HepG2 (cell line): ENCODE results near the gene PREX1. TPM values are rescaled to one million over a fixed set of nuclear protein-coding genes. Genes with fewer than 3 reads are reported as not detected.

Source experiments
- ATAC-seq: fragments of 200-7000 bp; cut with Tn5 transposase; 3 replicates; pipeline ENCODE4 v1.9.1; 2020; ENCODE audit warnings: mild to moderate bottlenecking, moderate library complexity
- BruUV-seq: library from RNA; stranded (reverse); fragments of 400-500 nt; replicated peaks from 2 replicates; lab custom pipeline; 2021; lab: Mats Ljungman, UMichigan
- CTCF ChIA-PET: fragments of 300-600 bp; formaldehyde crosslinking; extraction: SDS; loops from one replicate; lab custom pipeline; 2021; ENCODE audit warnings: low total read pairs, inconsistent platforms, low intra/inter-chr PET ratio; lab: Yijun Ruan, JAX
- POLR2A ChIA-PET: fragments of 350-600 bp; sonication (Branson Sonifier 250); formaldehyde crosslinking; loops from one replicate; lab custom pipeline; 2020; ENCODE audit warnings: antibody characterized with exemption, inconsistent platforms; lab: Yijun Ruan, JAX
- DNase-seq: peaks from one replicate; pipeline ENCODE4 v3.0.0-alpha.2; 2015; ENCODE audit warnings: low spot score
- FAIRE-seq: peaks from 3 replicates; lab custom pipeline; 2011; peaks lifted over from hg19 to GRCh38; lab: Jason Lieb, UNC
- H2AFZ ChIP-seq: one replicate; pipeline ENCODE4 v1.6.1; 2011; ENCODE audit warnings: low read length, inconsistent platforms
- H3K27ac ChIP-seq: fragments of 300-600 bp; 3 replicates; pipeline ENCODE4 v1.8.0; 2011; ENCODE audit warnings: mixed run types, mild to moderate bottlenecking, mixed read lengths, low read length, inconsistent platforms; ENCODE audit not compliant: insufficient read depth; ENCODE audit errors: extremely low read length
- H3K27me3 ChIP-seq, 2 experiments: fragments of 200-600 bp in 1 of 2; 2 replicates in 1 of 2; 3 replicates in 1 of 2; pipeline versions ENCODE4 v1.6.0 to v1.8.0; 2011; ENCODE audit warnings: low read length in 2 of 2, mild to moderate bottlenecking in 2 of 2, moderate library complexity in 2 of 2, inconsistent platforms in 1 of 2; ENCODE audit not compliant: insufficient read depth in 2 of 2, control insufficient read depth in 1 of 2
- H3K36me3 ChIP-seq, 2 experiments: fragments of 200-600 bp in 1 of 2; replicated peaks in 1 of 2; 2 replicates in 1 of 2; 3 replicates in 1 of 2; pipeline versions ENCODE4 v1.5.1 to v1.8.0; 2011; ENCODE audit warnings: low read length in 2 of 2, inconsistent platforms in 1 of 2; ENCODE audit not compliant: insufficient read depth in 2 of 2, control insufficient read depth in 1 of 2
- H3K4me1 ChIP-seq: 2 replicates; pipeline ENCODE4 v1.5.1; 2012; ENCODE audit warnings: low read length, inconsistent platforms; ENCODE audit not compliant: insufficient read depth
- H3K4me2 ChIP-seq: 2 replicates; pipeline ENCODE4 v1.6.0; 2011; ENCODE audit warnings: low read depth, low read length, inconsistent platforms
- H3K4me3 ChIP-seq, 3 experiments: fragments of 200-600 bp in 1 of 3; sonication (generic), shearing (Covaris generic) in 1 of 3; replicated peaks in 1 of 3; 2 replicates each; pipeline ENCODE4 v1.5.1; 2011 to 2016; ENCODE audit warnings: low read length in 3 of 3, inconsistent platforms in 2 of 3, low read depth in 2 of 3, mild to moderate bottlenecking in 2 of 3, control low read depth in 1 of 3, mixed read lengths in 1 of 3; ENCODE audit not compliant: insufficient read depth in 1 of 3
- H3K79me2 ChIP-seq: one replicate; pipeline ENCODE4 v1.6.1; 2011; ENCODE audit warnings: low read length, inconsistent platforms; ENCODE audit not compliant: insufficient read depth
- H3K9ac ChIP-seq: 2 replicates; pipeline ENCODE4 v1.6.0; 2011; ENCODE audit warnings: mild to moderate bottlenecking, low read depth, low read length, inconsistent platforms; ENCODE audit not compliant: insufficient read depth
- H3K9me3 ChIP-seq: 2 replicates; pipeline ENCODE4 v1.5.1; 2012; ENCODE audit warnings: mild to moderate bottlenecking, low read length
- H4K20me1 ChIP-seq: 2 replicates; pipeline ENCODE4 v1.6.0; 2011; ENCODE audit warnings: inconsistent platforms, mild to moderate bottlenecking, low read length, moderate library complexity; ENCODE audit not compliant: insufficient read depth
- FOXK1 ChIP-seq: sonication (generic); formaldehyde crosslinking; IDR thresholded peaks from 2 replicates; pipeline ENCODE4 v1.4.0; 2020; ENCODE audit warnings: low read depth, missing genetic modification reagents, borderline replicate concordance
- GABPB1 ChIP-seq: IDR thresholded peaks from 2 replicates; pipeline ENCODE4 v1.6.1; 2016; ENCODE audit warnings: mild to moderate bottlenecking, missing genetic modification reagents, moderate library complexity, missing compliant biosample characterization
- MBD4 ChIP-seq: IDR thresholded peaks from 2 replicates; pipeline ENCODE4 v1.6.1; 2012; ENCODE audit warnings: low read length, inconsistent platforms, borderline replicate concordance
- MEIS2 ChIP-seq: sonication (generic); formaldehyde crosslinking; IDR thresholded peaks from 2 replicates; pipeline ENCODE4 v1.9.0; 2021; ENCODE audit warnings: mild to moderate bottlenecking, missing genetic modification reagents
- MXD4 ChIP-seq: IDR thresholded peaks from 2 replicates; pipeline ENCODE4 v1.6.1; 2016; ENCODE audit warnings: mild to moderate bottlenecking, missing biosample characterization, missing genetic modification reagents
- NAIF1 ChIP-seq: sonication (generic); formaldehyde crosslinking; IDR thresholded peaks from 2 replicates; pipeline ENCODE4 v1.5.0; 2020; ENCODE audit warnings: mild to moderate bottlenecking, missing genetic modification reagents, borderline replicate concordance
- NR2F1 ChIP-seq, 2 experiments: fragments of 450-650 bp in 1 of 2; formaldehyde crosslinking in 1 of 2; IDR thresholded peaks; 2 replicates each; pipeline versions ENCODE4 v1.5.0 to v1.6.1; 2016 to 2020; ENCODE audit warnings: mild to moderate bottlenecking in 1 of 2, missing compliant biosample characterization in 1 of 2, missing genetic modification reagents in 1 of 2, moderate library complexity in 1 of 2
- NR2F6 ChIP-seq, 2 experiments: IDR thresholded peaks; 2 replicates each; pipeline ENCODE4 v1.6.1; 2016; ENCODE audit warnings: antibody characterized with exemption in 1 of 2, mild to moderate bottlenecking in 1 of 2
- SNRNP70 ChIP-seq: fragments of 200-400 bp; formaldehyde crosslinking; IDR thresholded peaks from 2 replicates; pipeline ENCODE4 v1.6.1; 2017; ENCODE audit warnings: mild to moderate bottlenecking, low read depth, low read length, moderate library complexity
- TAF15 ChIP-seq: fragments of 200-400 bp; formaldehyde crosslinking; IDR thresholded peaks from one replicate; pipeline ENCODE4 v1.6.1; 2018; ENCODE audit warnings: mild to moderate bottlenecking, low read depth, low read length; ENCODE audit not compliant: poor library complexity, severe bottlenecking
- ZBTB4 ChIP-seq: sonication (generic); formaldehyde crosslinking; IDR thresholded peaks from 2 replicates; pipeline ENCODE4 v1.4.0; 2020; ENCODE audit warnings: missing genetic modification reagents, mild to moderate bottlenecking, borderline replicate concordance
- ZBTB42 ChIP-seq: sonication (generic); formaldehyde crosslinking; IDR thresholded peaks from 2 replicates; pipeline ENCODE4 v1.5.0; 2020; ENCODE audit warnings: mild to moderate bottlenecking, missing genetic modification reagents
- ZNF17 ChIP-seq: sonication (generic); formaldehyde crosslinking; IDR thresholded peaks from 2 replicates; pipeline ENCODE4 v1.5.0; 2020; ENCODE audit warnings: mild to moderate bottlenecking, missing genetic modification reagents
- ZNF460 ChIP-seq: sonication (generic); formaldehyde crosslinking; IDR thresholded peaks from 2 replicates; pipeline ENCODE4 v1.5.1; 2020; ENCODE audit warnings: missing genetic modification reagents, mild to moderate bottlenecking, borderline replicate concordance
- ZNF768 ChIP-seq: sonication (generic); formaldehyde crosslinking; IDR thresholded peaks from 2 replicates; pipeline ENCODE4 v1.4.0; 2020; ENCODE audit warnings: missing genetic modification reagents
- WGBS: methylation state at CpG from one replicate; pipeline ENCODE4 v1.1.6; 2017; ENCODE audit warnings: low lambda C conversion rate; 5-methylcytosine and 5-hydroxymethylcytosine counted together
- in situ Hi-C: cut with HindIII; loops from 2 replicates; pipeline ENCODE4 v1.10.0; 2017; ENCODE audit warnings: low pct_unique_long_range_greater_than_20kb; ENCODE audit not compliant: extremely low pct_ligation_motif_present
- intact Hi-C: fragments of 100-400 bp; cut with micrococcal nuclease; formaldehyde crosslinking; loops from one replicate; pipeline ENCODE4 v1.10.0; 2022; ENCODE audit not compliant: unreplicated experiment
- polyA plus RNA-seq, 8 experiments: library from polyadenylated mRNA; depleted of rRNA in 3 of 8; stranded (reverse) in 7 of 8; unstranded in 1 of 8; fragments of >200 nt; fragmentation: Illumina TruSeq in 4 of 8; extraction: Trizol in 4 of 8; gene quantifications; 2 replicates each; pipeline versions ENCODE4 v1.2.1 to v1.2.3, GENCODE V29; 2011 to 2016; ENCODE audit warnings: low read depth in 4 of 8, missing spikeins in 1 of 8, mixed read lengths in 1 of 8; ENCODE audit not compliant: insufficient read depth in 1 of 8
- total RNA-seq, 5 experiments: library from RNA; depleted of rRNA; stranded (reverse); fragments of >200 nt; fragmentation: Illumina TruSeq; extraction: Trizol; gene quantifications; 2 replicates each; pipeline ENCODE4 v1.2.3, GENCODE V29; 2016; ENCODE audit warnings: low read depth in 1 of 5

The PREX1 gene
- total and polyA plus RNA-seq, 2 of the 13 experiments (the other 11 are each of a cell fraction or from before 2014, with no cell fraction given), result 0.02 to 0.04 TPM

- POLR2A ChIA-PET, result no interaction called here
- Histone ChIP-seq H3K27ac (no peak overlapping the region), H4K20me1 (peaks cover 3% of the 10 kb centered on the region; the same call in 1 of the 2 replicates), H3K4me1 (no peaks in the 10 kb centered on the region), H3K4me3 (no peak overlapping the region), H3K4me2 (no peak overlapping the region), H3K9me3 (no peaks in the 10 kb centered on the region), H3K36me3 (no peaks in the 10 kb centered on the region), H3K9ac (no peak overlapping the region), H2AFZ (no peak overlapping the region), H3K79me2 (no peaks in the 10 kb centered on the region), H3K27me3 (peaks cover 27 to 92% of the 10 kb centered on the region in 2 experiments)
- CTCF ChIA-PET, result no interaction called here
- ATAC-seq, result no peak
- intact Hi-C loops (no loop called here), in situ Hi-C loops (no loop called here)
- DNase-seq, result no peak
- FAIRE-seq, result no peak
- no TSS peak for BruUV-seq
- TF ChIP-seq MEIS2 (CRISPR knock-in tag) (no peak), FOXK1 (CRISPR knock-in tag) (no peak), ZBTB42 (CRISPR knock-in tag) (no peak)
- WGBS, result 5% methylated on average over 8 of the region's 8 CpGs
Measured at GRCh38 chr20:48823960-48824498, 3.8 kb downstream of the PREX1 start.

- no peaks in the 10 kb centered on the region for H3K4me1 ChIP-seq
- H3K9ac ChIP-seq, result no peak overlapping the region
- 43% methylated on average over 7 of the region's 7 CpGs for WGBS
- intact Hi-C loops (no loop called here), in situ Hi-C loops (no loop called here)
- no peak for DNase-seq
- ChIA-PET CTCF (no interaction called here), POLR2A (no interaction called here)
- no peaks in the 10 kb centered on the region for H3K36me3 ChIP-seq
- ATAC-seq, result no peak
- no peaks in the 10 kb centered on the region for H3K9me3 ChIP-seq
- peaks cover 24 to 92% of the 10 kb centered on the region in 2 experiments for H3K27me3 ChIP-seq
- no peak overlapping the region for H3K4me2 ChIP-seq
- H3K27ac ChIP-seq, result no peak overlapping the region
- no peak for FAIRE-seq
- H3K4me3 ChIP-seq, result no peak overlapping the region
- TF ChIP-seq ZNF460 (no peak), ZNF17 (CRISPR knock-in tag) (no peak), MBD4 (no peak), TAF15 (no peak), GABPB1 (CRISPR knock-in tag) (no peak), NR2F6 (IDR thresholded peaks at IDR 0.05) (no peak), NR2F6 (CRISPR knock-in tag; IDR thresholded peaks at IDR 0.05) (no peak), MXD4 (CRISPR knock-in tag) (no peak), ZNF768 (CRISPR knock-in tag) (no peak), NAIF1 (no peak), ZBTB4 (CRISPR knock-in tag) (no peak), SNRNP70 (no peak), NR2F1 (CRISPR knock-in tag; IDR thresholded peaks at IDR 0.05) (no peak)
- no peak overlapping the region for H2AFZ ChIP-seq
- peaks cover 3% of the 10 kb centered on the region; the same call in 1 of the 2 replicates for H4K20me1 ChIP-seq
- BruUV-seq, result no TSS peak
- no peaks in the 10 kb centered on the region for H3K79me2 ChIP-seq
Measured at GRCh38 chr20:48823476-48823875, 4.3 kb downstream of the PREX1 start.
